C4-2B (cell line): ENCODE measurements around the gene PIGL.

Experiments used
- H3K27ac ChIP-seq: fragments of 450-650 bp; 2 replicates; pipeline ENCODE4 v1.5.1; 2017
- CTCF ChIP-seq: fragments of 450-650 bp; conservative IDR thresholded peaks from 2 replicates; pipeline ENCODE4 v1.5.1; 2017; ENCODE audit warnings: mild to moderate bottlenecking
- ZFX ChIP-seq: fragments of 450-650 bp; IDR thresholded peaks from 2 replicates; pipeline ENCODE4 v1.6.1; 2017

PIGL gene

GRCh38 chr17:16314859-16315258 is 97.8 kb downstream of the PIGL start:
- no peak overlapping the region for H3K27ac ChIP-seq
- TF ChIP-seq ZFX (no peak), CTCF (no peak)

GRCh38 chr17:16319969-16320368 is 103.0 kb downstream of the PIGL start:
- no peak overlapping the region for H3K27ac ChIP-seq
- no peak for TF ChIP-seq CTCF
- no peak for TF ChIP-seq ZFX

GRCh38 chr17:16322636-16323035 is 105.6 kb downstream of the PIGL start:
- no peak overlapping the region for H3K27ac ChIP-seq
- no peak for TF ChIP-seq ZFX
- no peak for TF ChIP-seq CTCF

- no peak for TF ChIP-seq CTCF
- no peak overlapping the region for H3K27ac ChIP-seq
Observed at GRCh38 chr17:16325964-16326363, 109.0 kb downstream of the PIGL start.

- no peak overlapping the region for H3K27ac ChIP-seq
- TF ChIP-seq CTCF = no peak
- TF ChIP-seq ZFX = no peak
Observed at GRCh38 chr17:16327018-16327417, 110.0 kb downstream of the PIGL start.

GRCh38 chr17:16328997-16329396 is 112.0 kb downstream of the PIGL start:
- no peak for TF ChIP-seq CTCF
- TF ChIP-seq ZFX = no peak
- no peak overlapping the region for H3K27ac ChIP-seq

- no peak overlapping the region for H3K27ac ChIP-seq
- TF ChIP-seq ZFX (no peak), CTCF (no peak)
Observed at GRCh38 chr17:16329519-16330271, 112.7 kb downstream of the PIGL start.
